H1 (cell line): ENCODE data around the gene CWH43. TPM values are rescaled to one million over a fixed set of nuclear protein-coding genes. Genes with fewer than 3 reads are reported as not detected.

ENCODE experiments used
- CTCF ChIA-PET: fragments of 300-600 bp; sonication (Branson Sonifier 250); formaldehyde crosslinking; loops from one replicate; lab custom pipeline; 2021; ENCODE audit not compliant: partially characterized antibody; lab: Charles Lee
- POLR2A ChIA-PET: fragments of 300-600 bp; sonication (Branson Sonifier 250); formaldehyde crosslinking; loops from one replicate; lab custom pipeline; 2021; ENCODE audit warnings: inconsistent platforms; ENCODE audit not compliant: partially characterized antibody; lab: Charles Lee
- DNase-seq, 2 experiments: peaks; one replicate each; pipeline versions ENCODE4 v3.0.0 to v3.0.0-alpha.2; 2010 to 2022; ENCODE audit warnings: low spot score in 2 of 2, low read depth in 1 of 2, mixed read lengths in 1 of 2
- FAIRE-seq: peaks from 2 replicates; lab custom pipeline; 2011; peaks lifted over from hg19 to GRCh38; lab: Jason Lieb, UNC
- H2AFZ ChIP-seq: 2 replicates; pipeline ENCODE4 v1.8.1; 2012; ENCODE audit warnings: low read length, inconsistent platforms
- H2AK5ac ChIP-seq: 2 replicates; pipeline ENCODE4 v1.6.1; 2013; ENCODE audit warnings: low read depth, low read length
- H2BK120ac ChIP-seq: replicated peaks from 2 replicates; pipeline ENCODE3; 2013; ENCODE audit warnings: low read depth, low read length, inconsistent platforms
- H2BK12ac ChIP-seq: 2 replicates; pipeline ENCODE4 v1.6.1; 2013; ENCODE audit warnings: low read depth, low read length
- H2BK15ac ChIP-seq: 2 replicates; pipeline ENCODE4 v1.6.1; 2013; ENCODE audit warnings: low read length
- H2BK20ac ChIP-seq: 2 replicates; pipeline ENCODE4 v1.6.1; 2013; ENCODE audit warnings: low read length
- H2BK5ac ChIP-seq: 2 replicates; pipeline ENCODE4 v1.6.1; 2013; ENCODE audit warnings: low read depth, low read length
- H3K14ac ChIP-seq: 2 replicates; pipeline ENCODE4 v1.6.1; 2013; ENCODE audit warnings: inconsistent platforms; ENCODE audit not compliant: insufficient read length
- H3K18ac ChIP-seq: 2 replicates; pipeline ENCODE4 v1.6.1; 2013; ENCODE audit warnings: low read length; ENCODE audit errors: extremely low read depth
- H3K23ac ChIP-seq: 2 replicates; pipeline ENCODE4 v1.6.1; 2013; ENCODE audit warnings: inconsistent platforms; ENCODE audit not compliant: insufficient read length
- H3K23me2 ChIP-seq: 2 replicates; pipeline ENCODE4 v1.6.1; 2013; ENCODE audit warnings: low read depth, low read length
- H3K27ac ChIP-seq: 2 replicates; pipeline ENCODE4 v1.6.1; 2011; ENCODE audit warnings: low read depth, low read length, inconsistent platforms
- H3K27me3 ChIP-seq, 4 experiments: replicated peaks in 1 of 4; 1 replicate in 1 of 4; 2 replicates in 3 of 4; pipeline versions ENCODE4 v1.6.1 to v1.8.1; 2011 to 2013; ENCODE audit warnings: low read length in 3 of 4, mild to moderate bottlenecking in 3 of 4, inconsistent platforms in 2 of 4, mixed read lengths in 2 of 4, moderate library complexity in 1 of 4; ENCODE audit not compliant: control insufficient read depth in 3 of 4, insufficient read depth in 3 of 4; ENCODE audit errors: extremely low read depth in 1 of 4
- H3K36me3 ChIP-seq, 4 experiments: 2 replicates each; pipeline versions ENCODE4 v1.6.1 to v1.8.1; 2011 to 2013; ENCODE audit warnings: mild to moderate bottlenecking in 4 of 4, low read length in 3 of 4, moderate library complexity in 2 of 4, control low read depth in 1 of 4, inconsistent platforms in 1 of 4; ENCODE audit not compliant: insufficient read depth in 4 of 4, control insufficient read depth in 2 of 4
- H3K4ac ChIP-seq: replicated peaks from 2 replicates; pipeline ENCODE3; 2013; ENCODE audit warnings: low read length, low read depth, mixed read lengths, inconsistent platforms; ENCODE audit not compliant: insufficient read length
- H3K4me1 ChIP-seq, 4 experiments: replicated peaks in 1 of 4; 1 replicate in 1 of 4; 2 replicates in 3 of 4; pipeline versions ENCODE4 v1.6.1 to v1.8.1; 2011 to 2013; ENCODE audit warnings: low read length in 3 of 4, inconsistent platforms in 2 of 4, mixed read lengths in 1 of 4; ENCODE audit not compliant: insufficient read depth in 4 of 4, control insufficient read depth in 3 of 4
- H3K4me2 ChIP-seq, 2 experiments: 2 replicates each; pipeline versions ENCODE4 v1.6.1 to v1.8.1; 2011 to 2013; ENCODE audit warnings: low read depth in 2 of 2, low read length in 2 of 2, control low read depth in 1 of 2, inconsistent platforms in 1 of 2, mild to moderate bottlenecking in 1 of 2; ENCODE audit not compliant: insufficient read depth in 1 of 2
- H3K4me3 ChIP-seq, 4 experiments: fragments of 200-600, 300-600 bp in 1 of 4; sonication (generic), shearing (Covaris generic), sonication (Bioruptor Twin) in 1 of 4; 2 replicates each; pipeline versions ENCODE4 v1.5.1 to v1.8.1; 2011 to 2016; ENCODE audit warnings: low read length in 4 of 4, low read depth in 3 of 4, control low read depth in 2 of 4, inconsistent platforms in 2 of 4, mild to moderate bottlenecking in 2 of 4, mixed read lengths in 1 of 4, moderate library complexity in 1 of 4; ENCODE audit not compliant: insufficient read depth in 2 of 4; ENCODE audit errors: extremely low read depth in 1 of 4
- H3K56ac ChIP-seq: replicated peaks from 2 replicates; pipeline ENCODE3; 2013; ENCODE audit warnings: low read depth, mild to moderate bottlenecking, mixed read lengths, low read length, inconsistent platforms; ENCODE audit not compliant: insufficient read length
- H3K79me1 ChIP-seq: 2 replicates; pipeline ENCODE4 v1.6.1; 2013; ENCODE audit warnings: low read depth, low read length, control low read depth
- H3K79me2 ChIP-seq, 2 experiments: 2 replicates each; pipeline versions ENCODE4 v1.6.1 to v1.8.1; 2012 to 2013; ENCODE audit warnings: low read length in 2 of 2, mild to moderate bottlenecking in 2 of 2, inconsistent platforms in 1 of 2; ENCODE audit not compliant: insufficient read depth in 2 of 2, control insufficient read depth in 1 of 2
- H3K9ac ChIP-seq, 4 experiments: replicated peaks in 1 of 4; 1 replicate in 1 of 4; 2 replicates in 3 of 4; pipeline versions ENCODE4 v1.6.1 to v1.8.1; 2011 to 2013; ENCODE audit warnings: low read depth in 3 of 4, low read length in 3 of 4, control low read depth in 2 of 4, mild to moderate bottlenecking in 2 of 4, moderate library complexity in 2 of 4, inconsistent platforms in 1 of 4; ENCODE audit errors: extremely low read depth in 1 of 4
- H3K9me3 ChIP-seq, 2 experiments: 2 replicates each; pipeline versions ENCODE4 v1.6.1 to v1.8.1; 2012 to 2013; ENCODE audit warnings: mild to moderate bottlenecking in 2 of 2, moderate library complexity in 2 of 2, control low read depth in 1 of 2, inconsistent platforms in 1 of 2, low read depth in 1 of 2, low read length in 1 of 2, mixed read lengths in 1 of 2; ENCODE audit not compliant: insufficient read depth in 2 of 2
- H4K20me1 ChIP-seq, 2 experiments: replicated peaks in 1 of 2; 2 replicates each; pipeline versions ENCODE3 to v1.8.1; 2011 to 2013; ENCODE audit warnings: inconsistent platforms in 2 of 2, low read length in 2 of 2, mild to moderate bottlenecking in 1 of 2; ENCODE audit not compliant: insufficient read depth in 2 of 2, control insufficient read depth in 1 of 2
- H4K5ac ChIP-seq: 2 replicates; pipeline ENCODE4 v1.6.1; 2013; ENCODE audit warnings: low read length, low read depth, mixed read lengths, inconsistent platforms; ENCODE audit not compliant: insufficient read length
- H4K8ac ChIP-seq: 2 replicates; pipeline ENCODE4 v1.8.0; 2013; ENCODE audit warnings: mild to moderate bottlenecking, moderate library complexity, low read length, inconsistent platforms; ENCODE audit not compliant: insufficient read depth; ENCODE audit errors: extremely low read depth
- H4K91ac ChIP-seq: replicated peaks from 2 replicates; pipeline ENCODE3; 2013; ENCODE audit warnings: low read length, mixed read lengths, inconsistent platforms; ENCODE audit not compliant: insufficient read length
- EGR1 ChIP-seq: IDR thresholded peaks from 2 replicates; pipeline ENCODE4 v1.6.1; 2011; ENCODE audit warnings: low read depth, low read length, borderline replicate concordance
- EZH2 ChIP-seq: fragments of 200-600 bp; sonication (generic); IDR thresholded peaks from 2 replicates; pipeline ENCODE4 v1.7.1; 2012; ENCODE audit warnings: low read depth, mild to moderate bottlenecking, moderate library complexity, low read length, inconsistent platforms; ENCODE audit not compliant: severe bottlenecking
- GABPA ChIP-seq: IDR thresholded peaks from 2 replicates; pipeline ENCODE4 v1.6.1; 2011; ENCODE audit warnings: mild to moderate bottlenecking, low read length, moderate library complexity, borderline replicate concordance; ENCODE audit not compliant: insufficient read depth
- RNF2 ChIP-seq: fragments of 200-900, 300-1000 bp; sonication (generic); IDR thresholded peaks from 2 replicates; pipeline ENCODE4 v1.7.1; 2016; ENCODE audit warnings: borderline replicate concordance, low read depth, mild to moderate bottlenecking, antibody characterized with exemption, low read length; ENCODE audit not compliant: poor library complexity, severe bottlenecking; ENCODE audit errors: missing control alignments
- SP1 ChIP-seq: IDR thresholded peaks from 2 replicates; pipeline ENCODE4 v1.6.1; 2011; ENCODE audit warnings: low read depth, low read length
- SRF ChIP-seq: IDR thresholded peaks from 2 replicates; pipeline ENCODE4 v1.6.1; 2011; ENCODE audit warnings: mild to moderate bottlenecking, low read depth, low read length, moderate library complexity
- TCF12 ChIP-seq: IDR thresholded peaks from 2 replicates; pipeline ENCODE4 v1.6.1; 2011; ENCODE audit warnings: low read depth, mild to moderate bottlenecking, low read length
- polyA plus RNA-seq, 7 experiments: library from polyadenylated mRNA; depleted of rRNA in 3 of 7; stranded (reverse) in 5 of 7; unstranded in 2 of 7; fragments of >200 nt in 5 of 7; fragments of 200-250 nt in 2 of 7; gene quantifications; 1 replicate in 5 of 7; 2 replicates in 1 of 7; 4 replicates in 1 of 7; pipeline versions ENCODE4 v1.2.1 to v1.2.3, GENCODE V29; 2011 to 2013; ENCODE audit warnings: missing spikeins in 2 of 7, mixed read lengths in 2 of 7
- total RNA-seq: library from RNA; stranded (reverse); fragmentation: NEBNext Ultra II Directional; extraction: Animal tissue kit (Norgen Biotek cat#: 25700); gene quantifications from 2 replicates; pipeline ENCODE4 v1.2.1, GENCODE V29; 2021

CWH43 gene
- total and polyA plus RNA-seq, 2 of the 8 experiments (the other 6 are each of a cell fraction or from before 2014, with no cell fraction given): not detected

DNA sequence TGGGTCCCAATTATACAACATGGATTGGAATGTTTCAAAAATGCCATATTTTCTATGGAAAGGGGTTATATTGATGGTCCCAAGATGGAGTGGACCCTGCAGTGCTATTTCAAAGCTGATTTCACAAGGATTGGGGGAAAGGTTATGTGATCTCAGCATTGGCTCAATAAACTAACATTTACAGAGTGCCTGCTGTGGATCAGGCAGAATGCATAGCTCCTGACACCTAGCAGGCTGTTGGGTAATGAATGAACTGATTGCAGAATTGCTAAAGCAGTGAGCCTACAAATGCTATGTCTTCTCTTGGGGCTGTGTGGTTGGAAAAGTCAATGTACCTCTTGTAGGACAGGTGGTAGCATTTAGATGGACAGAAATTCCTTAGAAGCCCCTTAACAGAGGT is 16.9 kb downstream of the CWH43 start:
- CTCF ChIA-PET: no interaction called here
- TF ChIP-seq RNF2 (no peak), TCF12 (no peak), SRF (no peak), EZH2 (no peak), GABPA (no peak), EGR1 (no peak), SP1 (no peak)

More for the DNA sequence above, 16.9 kb downstream of the CWH43 start:
- Histone ChIP-seq H3K4ac (no peak overlapping the region), H3K9ac (no peak overlapping the region), H4K5ac (no peak overlapping the region), H2AK5ac (no peak overlapping the region), H2BK20ac (no peak overlapping the region), H3K27ac (no peak overlapping the region), H3K9me3 (peaks cover 46 to 52% of the 10 kb centered on the region in 2 experiments), H4K8ac (no peak overlapping the region), H2BK15ac (no peak overlapping the region), H3K14ac (no peak overlapping the region), H3K4me1 (no peaks in the 10 kb centered on the region), H3K56ac (no peak overlapping the region), H3K79me1 (no peaks in the 10 kb centered on the region), H2AFZ (no peak overlapping the region), H2BK5ac (no peak overlapping the region), H3K18ac (no peak overlapping the region), H3K4me2 (no peak overlapping the region), H3K23me2 (no peaks in the 10 kb centered on the region), H3K27me3 (no peaks in the 10 kb centered on the region), H4K20me1 (no peaks in the 10 kb centered on the region), H3K79me2 (no peaks in the 10 kb centered on the region), H3K23ac (no peak overlapping the region), H3K4me3 (no peak overlapping the region), H2BK12ac (no peak overlapping the region), H2BK120ac (no peak overlapping the region), H3K36me3 (no peaks in the 10 kb centered on the region), H4K91ac (no peak overlapping the region)
- DNase-seq: no peak
- POLR2A ChIA-PET: no interaction called here
- no peak for FAIRE-seq
